ENCODE data around the gene CDH4. TPM values are rescaled to one million over a fixed set of nuclear protein-coding genes. Genes with fewer than 3 reads are reported as not detected.

The CDH4 gene
- total RNA-seq, 1 experiment from 2014 or later = 25.0 TPM

GRCh38 chr20:61789329-61789728 is 537.3 kb downstream of the CDH4 start:
- Mint-ChIP-seq H3K9me3 (ENCODE audit: unreplicated experiment) (peaks cover 14% of the 10 kb centered on the region), H3K36me3 (ENCODE audit: insufficient read depth, unreplicated experiment) (no peaks in the 10 kb centered on the region), H3K27me3 (ENCODE audit: insufficient read depth, unreplicated experiment) (no peaks in the 10 kb centered on the region), H3K4me1 (ENCODE audit: insufficient read depth, unreplicated experiment) (peaks cover 27% of the 10 kb centered on the region), H3K27ac (ENCODE audit: low read depth, unreplicated experiment) (peak overlapping the region; percentile 67), H3K4me3 (ENCODE audit: unreplicated experiment) (peak overlapping the region; percentile 23)
- BruUV-seq (replicated peaks) = no TSS peak
- no peak for TF ChIP-seq CTCF (IDR thresholded peaks at IDR 0.05; ENCODE audit: unreplicated experiment)
- intact Hi-C loops (cut with micrococcal nuclease) = no loop called here
- CTCF ChIA-PET = no interaction called here
- POLR2A ChIA-PET = interaction anchor here (0.7 to 1.8 kb wide), 4 partner anchors 18 to 506 kb away, joined by 3 to 4 read pairs (median 4); no protein-coding TSS in a partner anchor
- peak; percentile 29 for DNase-seq (ENCODE audit: unreplicated experiment)

- intact Hi-C loops (cut with micrococcal nuclease) = no loop called here
- Mint-ChIP-seq H3K4me3 (ENCODE audit: unreplicated experiment) (no peak overlapping the region), H3K27ac (ENCODE audit: low read depth, unreplicated experiment) (peak overlapping the region; percentile 67), H3K36me3 (ENCODE audit: insufficient read depth, unreplicated experiment) (no peaks in the 10 kb centered on the region), H3K9me3 (ENCODE audit: unreplicated experiment) (peaks cover 21% of the 10 kb centered on the region), H3K4me1 (ENCODE audit: insufficient read depth, unreplicated experiment) (peaks cover 27% of the 10 kb centered on the region), H3K27me3 (ENCODE audit: insufficient read depth, unreplicated experiment) (no peaks in the 10 kb centered on the region)
- no peak for TF ChIP-seq CTCF (IDR thresholded peaks at IDR 0.05; ENCODE audit: unreplicated experiment)
- POLR2A ChIA-PET = interaction anchor here (0.7 to 1.8 kb wide), 3 partner anchors 9 to 21 kb away, joined by 3 to 4 read pairs (median 4); no protein-coding TSS in a partner anchor
- no TSS peak for BruUV-seq (replicated peaks)
- CTCF ChIA-PET = interaction anchor here (0.5 kb wide), 1 partner anchor 1581 kb away, joined by 3 read pairs; no protein-coding TSS in a partner anchor
- no peak for DNase-seq (ENCODE audit: unreplicated experiment)
These were observed 538.2 kb downstream of the CDH4 start for GRCh38 chr20:61790116-61790827.

- intact Hi-C loops (cut with micrococcal nuclease) = no loop called here
- BruUV-seq (replicated peaks) = no TSS peak
- H3K4me3 Mint-ChIP-seq (ENCODE audit: unreplicated experiment) = no peak overlapping the region
- H3K4me1 Mint-ChIP-seq (ENCODE audit: insufficient read depth, unreplicated experiment) = peaks cover 27% of the 10 kb centered on the region
- no peaks in the 10 kb centered on the region for H3K36me3 Mint-ChIP-seq (ENCODE audit: insufficient read depth, unreplicated experiment)
- no peak for TF ChIP-seq CTCF (IDR thresholded peaks at IDR 0.05; ENCODE audit: unreplicated experiment)
- no peaks in the 10 kb centered on the region for H3K27me3 Mint-ChIP-seq (ENCODE audit: insufficient read depth, unreplicated experiment)
- H3K9me3 Mint-ChIP-seq (ENCODE audit: unreplicated experiment) = peaks cover 21% of the 10 kb centered on the region
- DNase-seq (ENCODE audit: unreplicated experiment) = no peak
- ChIA-PET POLR2A (no interaction called here), CTCF (interaction anchor here (0.6 to 0.9 kb wide), 2 partner anchors 70 to 204 kb away, joined by 3 read pairs; no protein-coding TSS in a partner anchor)
- H3K27ac Mint-ChIP-seq (ENCODE audit: low read depth, unreplicated experiment) = no peak overlapping the region
These were observed 539.9 kb downstream of the CDH4 start for GRCh38 chr20:61791995-61792394.

DNA sequence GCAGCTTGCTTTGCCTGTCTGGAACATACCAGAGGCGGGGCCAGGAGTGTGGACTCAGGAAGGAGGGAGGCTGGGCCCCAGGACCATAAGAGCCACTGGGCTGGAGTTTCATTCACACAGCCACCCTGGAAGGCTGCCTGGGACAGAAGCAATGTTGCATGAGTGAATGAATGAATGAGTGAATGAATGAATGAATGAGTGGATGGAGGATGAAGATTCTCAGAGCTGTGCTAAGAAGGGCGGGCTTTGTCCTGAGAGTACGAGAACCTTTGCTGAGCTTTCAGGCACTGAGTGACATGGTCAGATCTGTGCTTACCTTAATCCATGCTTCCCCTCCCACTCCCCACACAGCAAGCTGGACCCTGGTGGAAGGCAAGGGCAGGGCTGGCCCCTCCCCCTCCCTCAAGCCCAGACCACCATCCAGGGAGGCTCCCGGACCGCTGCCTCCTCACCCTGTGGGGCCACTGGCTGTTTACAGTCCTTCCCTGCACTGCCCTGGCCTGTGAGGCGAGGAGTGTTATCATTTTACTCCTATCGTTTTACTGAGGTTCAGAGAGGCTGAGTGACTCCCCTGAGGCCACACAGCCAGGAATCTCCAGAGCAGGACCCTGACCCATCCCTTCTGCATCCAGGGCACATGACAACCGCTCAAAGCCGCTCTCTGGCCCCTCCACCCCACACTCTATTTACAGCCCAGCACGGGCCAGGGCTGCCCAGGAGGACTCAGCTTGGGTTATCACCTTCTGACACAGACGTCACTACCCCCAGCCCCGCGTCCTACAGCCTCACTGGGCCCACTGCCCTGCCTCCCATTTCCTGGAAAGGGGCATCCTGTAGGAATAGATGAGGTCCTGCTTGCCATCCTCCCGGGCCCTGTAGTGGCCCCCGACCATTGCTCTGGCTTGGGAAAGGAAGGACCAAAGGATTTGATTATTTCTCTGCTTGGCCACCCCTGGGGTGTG is 543.9 kb downstream of the CDH4 start:
- peaks cover 10% of the 10 kb centered on the region for H3K9me3 Mint-ChIP-seq (ENCODE audit: unreplicated experiment)
- ChIA-PET CTCF (interaction anchor here (1.4 to 1.7 kb wide), 2 partner anchors 23 to 53 kb away, joined by 4 to 5 read pairs; no protein-coding TSS in a partner anchor), POLR2A (no interaction called here)
- no peaks in the 10 kb centered on the region for H3K36me3 Mint-ChIP-seq (ENCODE audit: insufficient read depth, unreplicated experiment)
- TF ChIP-seq CTCF (IDR thresholded peaks at IDR 0.05; ENCODE audit: unreplicated experiment) = no peak
- H3K4me1 Mint-ChIP-seq (ENCODE audit: insufficient read depth, unreplicated experiment) = peaks cover under 1% of the 10 kb centered on the region
- no TSS peak for BruUV-seq (replicated peaks)
- intact Hi-C loops (cut with micrococcal nuclease) = no loop called here
- H3K27ac Mint-ChIP-seq (ENCODE audit: low read depth, unreplicated experiment) = no peak overlapping the region
- H3K4me3 Mint-ChIP-seq (ENCODE audit: unreplicated experiment) = no peak overlapping the region
- H3K27me3 Mint-ChIP-seq (ENCODE audit: insufficient read depth, unreplicated experiment) = no peaks in the 10 kb centered on the region
- DNase-seq (ENCODE audit: unreplicated experiment) = no peak

Measured in MCF 10A (cell line).